WERI-Rb-1 (cell line): ENCODE results near the gene LPAR5.

Experiments used
- DNase-seq: peaks from one replicate; pipeline ENCODE4 v3.0.0-alpha.2; 2020
- H3K27ac ChIP-seq: fragments of 250-450 bp; sonication (Bioruptor Pico); 2 replicates; pipeline ENCODE4 v1.5.1; 2020; ENCODE audit warnings: mild to moderate bottlenecking, moderate library complexity
- H3K27me3 ChIP-seq: fragments of 250-450 bp; sonication (Bioruptor Pico); 2 replicates; pipeline ENCODE4 v1.5.1; 2021; ENCODE audit warnings: mild to moderate bottlenecking, low read depth, moderate library complexity; ENCODE audit not compliant: insufficient read depth, severe bottlenecking
- H3K36me3 ChIP-seq: fragments of 250-450 bp; sonication (Bioruptor Pico); 2 replicates; pipeline ENCODE4 v1.5.1; 2020; ENCODE audit warnings: mild to moderate bottlenecking, moderate library complexity
- H3K4me3 ChIP-seq: 2 replicates; pipeline ENCODE4 v1.5.1; 2011; ENCODE audit warnings: low read depth, mild to moderate bottlenecking, control low read depth, low read length
- H3K9me3 ChIP-seq: fragments of 250-450 bp; sonication (Bioruptor Pico); 2 replicates; pipeline ENCODE4 v1.5.1; 2021; ENCODE audit warnings: mild to moderate bottlenecking, moderate library complexity; ENCODE audit not compliant: severe bottlenecking
- CTCF ChIP-seq: IDR thresholded peaks from 2 replicates; pipeline ENCODE4 v1.5.1; 2011; ENCODE audit warnings: low read depth, mild to moderate bottlenecking, control low read depth, inconsistent platforms, low read length

LPAR5 gene

GRCh38 chr12:6614513-6615172 is 21.1 kb downstream of the LPAR5 start:
- Histone ChIP-seq H3K36me3 (no peaks in the 10 kb centered on the region), H3K27me3 (no peaks in the 10 kb centered on the region), H3K27ac (peak overlapping the region; percentile 90), H3K4me3 (no peak overlapping the region), H3K9me3 (no peaks in the 10 kb centered on the region)
- DNase-seq, result no peak
- peak; percentile 38; the same call in 1 of the 2 replicates for TF ChIP-seq CTCF

DNA sequence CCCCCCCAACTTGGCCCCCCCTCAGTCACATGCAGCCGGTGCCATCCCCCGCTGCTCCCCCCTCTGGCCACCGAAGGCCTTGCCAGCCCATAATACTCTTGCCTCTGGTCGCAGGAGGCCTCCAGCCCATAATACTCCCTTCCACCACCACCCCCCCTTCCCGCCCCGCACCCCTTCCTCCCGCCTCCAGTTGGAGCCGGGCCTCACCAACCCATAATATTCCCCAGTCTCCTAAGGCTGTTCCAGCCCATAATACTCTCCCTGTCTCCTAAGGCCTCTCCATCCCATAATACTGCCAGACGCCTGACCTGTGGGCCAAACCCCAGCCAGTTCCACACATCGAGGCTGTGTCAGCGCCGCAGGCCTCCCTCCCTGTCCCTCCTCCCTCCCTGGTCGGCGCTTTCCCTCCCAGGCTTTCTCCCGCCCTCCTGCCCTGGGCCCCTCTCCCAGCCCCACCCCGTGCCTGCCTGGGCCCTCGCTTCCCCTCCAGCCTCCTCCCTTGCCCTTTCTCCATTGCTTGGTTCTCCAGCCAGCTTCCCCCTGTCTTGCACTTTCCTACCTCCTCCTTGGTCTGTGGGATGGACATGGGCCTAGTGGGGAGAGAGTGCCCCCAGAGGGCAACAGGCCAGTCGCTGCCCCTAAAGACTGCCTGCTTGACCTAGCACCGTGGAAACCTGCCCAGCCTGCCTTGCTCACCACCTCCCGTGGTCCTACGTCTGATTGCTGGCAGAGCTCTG is 21.8 kb downstream of the LPAR5 start:
- Histone ChIP-seq H3K36me3 (no peaks in the 10 kb centered on the region), H3K9me3 (peaks cover 3% of the 10 kb centered on the region), H3K27me3 (no peaks in the 10 kb centered on the region), H3K4me3 (no peak overlapping the region), H3K27ac (peak overlapping the region; percentile 90)
- DNase-seq, result peak; percentile 96
- TF ChIP-seq CTCF, result peak; percentile 51; the same call in 1 of the 2 replicates

- no peak for TF ChIP-seq CTCF
- no peaks in the 10 kb centered on the region for H3K27me3 ChIP-seq
- H3K4me3 ChIP-seq, result peak overlapping the region; percentile 38
- H3K9me3 ChIP-seq, result peaks cover 4% of the 10 kb centered on the region
- peak; percentile 95 for DNase-seq
- H3K27ac ChIP-seq, result peak overlapping the region; percentile 98
- no peaks in the 10 kb centered on the region for H3K36me3 ChIP-seq
These were observed 22.6 kb downstream of the LPAR5 start for GRCh38 chr12:6613015-6613775.

DNA sequence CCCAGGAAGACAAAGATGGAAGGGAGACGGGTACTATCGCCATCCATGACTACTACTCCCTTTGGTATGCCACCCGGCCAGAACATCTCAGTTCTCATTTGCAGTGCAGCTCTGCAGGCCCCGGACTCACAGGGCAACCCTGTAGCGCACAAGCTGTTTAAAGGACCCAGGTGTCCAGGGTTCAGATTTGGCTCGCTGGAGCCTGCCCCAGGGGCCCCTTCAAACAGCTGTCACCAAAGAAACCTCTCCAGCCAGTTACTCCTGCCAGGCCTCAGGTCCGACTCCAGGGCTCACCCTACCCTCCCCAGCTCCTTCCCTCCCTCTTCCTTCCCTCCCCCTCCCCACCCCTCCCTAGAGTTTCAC is 23.1 kb downstream of the LPAR5 start:
- Histone ChIP-seq H3K27me3 (no peaks in the 10 kb centered on the region), H3K4me3 (peak overlapping the region; percentile 30)

DNA sequence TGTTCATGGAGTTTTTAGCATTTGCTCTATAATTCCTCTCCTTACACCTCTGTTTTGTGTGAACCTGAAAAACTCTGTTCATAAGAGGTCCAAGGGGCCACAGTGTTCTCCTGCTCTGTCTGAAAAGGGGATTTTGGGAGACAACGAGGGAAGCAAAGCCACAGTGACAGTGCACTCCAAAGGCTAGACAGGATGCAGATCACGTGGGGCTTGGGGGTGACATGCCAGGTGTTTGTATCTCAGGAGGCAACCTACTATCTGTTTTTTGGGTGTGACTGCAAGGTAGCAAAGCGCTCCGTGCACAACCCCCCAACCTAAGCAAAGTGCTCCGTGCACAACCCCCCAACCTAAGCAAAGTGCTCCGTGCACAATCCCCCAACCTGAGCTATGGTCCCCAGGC is 23.5 kb downstream of the LPAR5 start:
- DNase-seq, result no peak
- Histone ChIP-seq H3K9me3 (peaks cover 4% of the 10 kb centered on the region), H3K4me3 (peak overlapping the region; percentile 30), H3K27ac (peak overlapping the region; percentile 98), H3K27me3 (no peaks in the 10 kb centered on the region), H3K36me3 (no peaks in the 10 kb centered on the region)
- TF ChIP-seq CTCF, result no peak

More for the DNA sequence above, 23.1 kb downstream of the LPAR5 start:
- H3K9me3 ChIP-seq, result peaks cover 4% of the 10 kb centered on the region
- no peaks in the 10 kb centered on the region for H3K36me3 ChIP-seq
- TF ChIP-seq CTCF, result no peak
- H3K27ac ChIP-seq, result peak overlapping the region; percentile 98
- DNase-seq, result no peak
